K562 (cell line): ENCODE measurements around the gene CYP21A2. TPM values are rescaled to one million over a fixed set of nuclear protein-coding genes. Genes with fewer than 3 reads are reported as not detected.

Experiments used
- ATAC-seq: fragments of 200-7000 bp; cut with Tn5 transposase; 3 replicates; pipeline ENCODE4 v1.9.1; 2020; ENCODE audit warnings: moderate library complexity
- BruUV-seq: library from RNA; stranded (reverse); fragments of 400-500 nt; replicated peaks from 2 replicates; lab custom pipeline; 2021; lab: Mats Ljungman, UMichigan
- CTCF ChIA-PET: fragments of 300-600 bp; formaldehyde crosslinking; extraction: SDS; loops from one replicate; lab custom pipeline; 2021; ENCODE audit warnings: low intra/inter-chr PET ratio; lab: Yijun Ruan, JAX
- POLR2A ChIA-PET: fragments of 300-600, 350-650 bp; sonication (Branson Sonifier 250); formaldehyde crosslinking; extraction: SDS; loops from one replicate; lab custom pipeline; 2021; ENCODE audit warnings: antibody characterized with exemption, inconsistent platforms; lab: Yijun Ruan, JAX
- DNase-seq, 4 experiments: peaks; one replicate each; pipeline versions ENCODE4 v3.0.0 to v3.0.0-alpha.2; 2011 to 2018; ENCODE audit warnings: low spot score in 3 of 4, mixed read lengths in 3 of 4; ENCODE audit errors: extremely low read depth in 1 of 4
- FAIRE-seq: peaks from 2 replicates; lab custom pipeline; 2011; peaks lifted over from hg19 to GRCh38; lab: Jason Lieb, UNC
- H2AFZ ChIP-seq: 2 replicates; pipeline ENCODE4 v1.6.0; 2011; ENCODE audit warnings: low read depth, low read length, control low read depth, inconsistent platforms
- H3K27ac ChIP-seq: fragments of 200-600 bp; 3 replicates; pipeline ENCODE4 v1.8.0; 2011; ENCODE audit warnings: low read depth, mild to moderate bottlenecking, control low read depth, inconsistent platforms, low read length, moderate library complexity, mixed read lengths; ENCODE audit errors: extremely low read depth
- H3K27me3 ChIP-seq, 2 experiments: fragments of 300-600 bp in 1 of 2; 2 replicates in 1 of 2; 3 replicates in 1 of 2; pipeline versions ENCODE4 v1.6.0 to v1.8.0; 2011; ENCODE audit warnings: inconsistent platforms in 2 of 2, low read length in 2 of 2, mild to moderate bottlenecking in 1 of 2, mixed read lengths in 1 of 2, moderate library complexity in 1 of 2; ENCODE audit not compliant: control insufficient read depth in 2 of 2, insufficient read depth in 2 of 2
- H3K36me3 ChIP-seq: fragments of 300-600 bp; 3 replicates; pipeline ENCODE4 v1.8.0; 2011; ENCODE audit warnings: mild to moderate bottlenecking, low read length, inconsistent platforms; ENCODE audit not compliant: control insufficient read depth, insufficient read depth
- H3K4me1 ChIP-seq, 2 experiments: fragments of 200-600 bp in 1 of 2; replicated peaks in 1 of 2; 2 replicates in 1 of 2; 3 replicates in 1 of 2; pipeline versions ENCODE4 v1.5.1 to v1.8.0; 2011; ENCODE audit warnings: inconsistent platforms in 2 of 2, low read length in 2 of 2, mild to moderate bottlenecking in 1 of 2, mixed read lengths in 1 of 2, moderate library complexity in 1 of 2; ENCODE audit not compliant: control insufficient read depth in 2 of 2, insufficient read depth in 2 of 2
- H3K4me2 ChIP-seq: 2 replicates; pipeline ENCODE4 v1.6.1; 2011; ENCODE audit warnings: low read length, control low read depth, inconsistent platforms, mixed read lengths; ENCODE audit not compliant: insufficient read depth
- H3K4me3 ChIP-seq: fragments of 200-600 bp; sonication (generic), shearing (Covaris generic); 2 replicates; pipeline ENCODE4 v1.5.1; 2016; ENCODE audit warnings: control low read depth, inconsistent platforms
- H3K79me2 ChIP-seq: fragments of 200-600 bp; 3 replicates; pipeline ENCODE4 v1.8.0; 2011; ENCODE audit warnings: low read length, inconsistent platforms; ENCODE audit not compliant: control insufficient read depth, insufficient read depth
- H3K9ac ChIP-seq, 2 experiments: 2 replicates each; pipeline versions ENCODE4 v1.6.0 to v1.6.1; 2011; ENCODE audit warnings: low read depth in 2 of 2, low read length in 2 of 2, control low read depth in 1 of 2, inconsistent platforms in 1 of 2, mild to moderate bottlenecking in 1 of 2, mixed read lengths in 1 of 2; ENCODE audit not compliant: insufficient read depth in 1 of 2
- H3K9me1 ChIP-seq: one replicate; pipeline ENCODE4 v1.6.0; 2011; ENCODE audit warnings: inconsistent platforms, mild to moderate bottlenecking, low read length, moderate library complexity; ENCODE audit not compliant: control insufficient read depth, insufficient read depth
- H3K9me3 ChIP-seq: replicated peaks from 2 replicates; pipeline ENCODE4 v1.5.1; 2011; ENCODE audit warnings: low read depth, low read length, inconsistent platforms; ENCODE audit not compliant: control insufficient read depth, insufficient read depth
- H4K20me1 ChIP-seq: replicated peaks from 2 replicates; pipeline ENCODE4 v1.6.1; 2011; ENCODE audit warnings: low read length, inconsistent platforms, mixed read lengths; ENCODE audit not compliant: control insufficient read depth, insufficient read depth
- BRD9 ChIP-seq: fragments of 450-650 bp; IDR thresholded peaks from 2 replicates; pipeline ENCODE4 v1.6.1; 2018; ENCODE audit warnings: low read depth; ENCODE audit not compliant: partially characterized antibody
- EWSR1 ChIP-seq: fragments of 450-650 bp; IDR thresholded peaks from 2 replicates; pipeline ENCODE4 v1.6.1; 2018; ENCODE audit warnings: borderline replicate concordance, mild to moderate bottlenecking, low read depth, moderate library complexity; ENCODE audit not compliant: partially characterized antibody
- HDAC6 ChIP-seq: IDR thresholded peaks from 2 replicates; pipeline ENCODE4 v1.6.1; 2012; ENCODE audit warnings: low read depth, mild to moderate bottlenecking, control low read depth, inconsistent platforms, low read length, moderate library complexity
- LARP7 ChIP-seq: fragments of 450-650 bp; IDR thresholded peaks from 2 replicates; pipeline ENCODE4 v1.6.1; 2016
- LCOR ChIP-seq: sonication (generic); formaldehyde crosslinking; IDR thresholded peaks from 2 replicates; pipeline ENCODE4 v1.8.0; 2022; ENCODE audit warnings: mild to moderate bottlenecking, missing genetic modification reagents
- PHB ChIP-seq: fragments of 250-450 bp; sonication (Bioruptor Pico); IDR thresholded peaks from 2 replicates; pipeline ENCODE4 v1.5.0; 2021
- SMC3 ChIP-seq: conservative IDR thresholded peaks from 2 replicates; pipeline ENCODE4 v1.6.1; 2011; ENCODE audit warnings: low read depth, low read length, improper control_type of control experiment; ENCODE audit not compliant: insufficient read depth
- ZC3H11A ChIP-seq: IDR thresholded peaks from 2 replicates; pipeline ENCODE4 v1.6.1; 2012; ENCODE audit warnings: low read depth, low read length, improper control_type of control experiment
- ZNF232 ChIP-seq: sonication (generic); formaldehyde crosslinking; IDR thresholded peaks from 2 replicates; pipeline ENCODE4 v1.8.0; 2022; ENCODE audit warnings: mild to moderate bottlenecking, missing genetic modification reagents
- ZNF253 ChIP-seq: fragments of 250-450 bp; sonication (Bioruptor Pico); conservative IDR thresholded peaks from 2 replicates; pipeline ENCODE4 v1.6.1; 2021; ENCODE audit warnings: mild to moderate bottlenecking
- ZNF699 ChIP-seq: fragments of 250-450 bp; sonication (Bioruptor Pico); IDR thresholded peaks from 2 replicates; pipeline ENCODE4 v1.8.0; 2021; ENCODE audit warnings: mild to moderate bottlenecking, moderate library complexity; ENCODE audit not compliant: insufficient replicate concordance
- ZNF77 ChIP-seq: fragments of 250-450 bp; sonication (Bioruptor Pico); IDR thresholded peaks from 2 replicates; pipeline ENCODE4 v1.5.0; 2020
- WGBS: fragments of 100-300 bp; shearing (Covaris generic); methylation state at CpG from one replicate; pipeline ENCODE4 v1.1.6; 2016; ENCODE audit warnings: low coverage, mixed read lengths; ENCODE audit not compliant: insufficient coverage; ENCODE audit errors: missing lambda C conversion rate; 5-methylcytosine and 5-hydroxymethylcytosine counted together
- in situ Hi-C: fragments of 300-500 bp; cut with MboI; formaldehyde crosslinking; loops from 4 replicates; pipeline ENCODE4 v1.15.0; 2018; ENCODE audit warnings: inconsistent platforms, mixed read lengths
- intact Hi-C: fragments of 100-400 bp; cut with micrococcal nuclease; formaldehyde crosslinking; loops from 2 replicates; pipeline ENCODE4 v1.14.2; 2022
- polyA plus RNA-seq, 8 experiments: library from polyadenylated mRNA; depleted of rRNA in 4 of 8; stranded (reverse) in 5 of 8; unstranded in 3 of 8; fragments of >200 nt; fragmentation: Nextera tagmentation in 2 of 8; fragmentation: Illumina TruSeq in 1 of 8; extraction: Ambion mirVana in 2 of 8; extraction: Trizol in 1 of 8; gene quantifications; 2 replicates each; pipeline versions ENCODE4 v1.2.1 to v1.2.3, GENCODE V29; 2011 to 2014; ENCODE audit warnings: inconsistent platforms in 1 of 8, missing spikeins in 1 of 8
- total RNA-seq, 7 experiments: library from RNA; depleted of rRNA in 6 of 7; stranded (reverse); fragments of >200 nt in 6 of 7; fragmentation: Illumina TruSeq in 2 of 7; extraction: Trizol in 2 of 7; gene quantifications; 2 replicates each; pipeline versions ENCODE4 v1.2.1 to v1.2.3, GENCODE V29; 2011 to 2021; ENCODE audit warnings: low replicate concordance in 1 of 7
- TF ChIP-seq, protein P1 (sequence below): fragments of 450-650 bp; IDR thresholded peaks from 2 replicates; pipeline ENCODE4 v1.6.1; 2018; ENCODE audit not compliant: partially characterized antibody
- TF ChIP-seq, protein P2 (sequence below): sonication (generic); formaldehyde crosslinking; IDR thresholded peaks from 2 replicates; pipeline ENCODE4 v1.8.1; 2023; ENCODE audit warnings: mild to moderate bottlenecking, missing genetic modification reagents

Gene CYP21A2
- total and polyA plus RNA-seq, 9 of the 15 experiments (the other 6 are each of a cell fraction or from before 2014, with no cell fraction given), result 0.03 to 1.4 (median 0.19) TPM

DNA sequence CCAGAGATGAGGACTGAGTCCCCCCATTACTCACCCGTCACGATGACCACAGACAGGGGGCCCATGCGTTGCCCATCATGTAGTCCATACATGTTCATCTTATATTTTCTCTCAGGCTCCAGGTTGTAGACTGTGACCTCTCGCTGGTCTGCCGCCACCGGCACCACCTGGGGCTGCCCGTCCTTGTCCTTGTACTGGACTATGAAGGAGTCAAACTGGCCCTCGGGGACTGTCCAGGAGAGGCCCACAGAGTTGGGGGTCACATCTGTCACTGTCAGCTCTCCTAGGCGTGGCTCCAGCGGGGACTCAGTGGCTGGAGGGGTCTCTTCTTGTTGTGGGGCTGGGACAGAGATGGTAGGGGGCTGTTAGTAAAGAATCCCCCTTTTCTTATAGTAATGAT lies 35.4 kb downstream of the CYP21A2 start:
- Histone ChIP-seq H3K4me2 (no peak overlapping the region), H3K4me1 (peaks cover 0 to 10% of the 10 kb centered on the region in 2 experiments; a peak in 2 of 5 replicates), H3K27ac (no peak overlapping the region), H2AFZ (no peak overlapping the region), H3K9me1 (no peaks in the 10 kb centered on the region), H3K4me3 (no peak overlapping the region), H3K27me3 (peaks cover 53 to 69% of the 10 kb centered on the region in 2 experiments), H3K36me3 (no peaks in the 10 kb centered on the region), H4K20me1 (no peaks in the 10 kb centered on the region), H3K9ac (no peak overlapping the region), H3K79me2 (no peaks in the 10 kb centered on the region), H3K9me3 (no peaks in the 10 kb centered on the region)
- in situ Hi-C loops, result no loop called here
- CTCF ChIA-PET, result no interaction called here
- POLR2A ChIA-PET, result no interaction called here
- intact Hi-C loops, result no loop called here
- ATAC-seq, result no peak
- FAIRE-seq, result no peak
- no peak for DNase-seq
- BruUV-seq, result no TSS peak
- TF ChIP-seq LARP7, result no peak
- TF ChIP-seq, protein P1, sequence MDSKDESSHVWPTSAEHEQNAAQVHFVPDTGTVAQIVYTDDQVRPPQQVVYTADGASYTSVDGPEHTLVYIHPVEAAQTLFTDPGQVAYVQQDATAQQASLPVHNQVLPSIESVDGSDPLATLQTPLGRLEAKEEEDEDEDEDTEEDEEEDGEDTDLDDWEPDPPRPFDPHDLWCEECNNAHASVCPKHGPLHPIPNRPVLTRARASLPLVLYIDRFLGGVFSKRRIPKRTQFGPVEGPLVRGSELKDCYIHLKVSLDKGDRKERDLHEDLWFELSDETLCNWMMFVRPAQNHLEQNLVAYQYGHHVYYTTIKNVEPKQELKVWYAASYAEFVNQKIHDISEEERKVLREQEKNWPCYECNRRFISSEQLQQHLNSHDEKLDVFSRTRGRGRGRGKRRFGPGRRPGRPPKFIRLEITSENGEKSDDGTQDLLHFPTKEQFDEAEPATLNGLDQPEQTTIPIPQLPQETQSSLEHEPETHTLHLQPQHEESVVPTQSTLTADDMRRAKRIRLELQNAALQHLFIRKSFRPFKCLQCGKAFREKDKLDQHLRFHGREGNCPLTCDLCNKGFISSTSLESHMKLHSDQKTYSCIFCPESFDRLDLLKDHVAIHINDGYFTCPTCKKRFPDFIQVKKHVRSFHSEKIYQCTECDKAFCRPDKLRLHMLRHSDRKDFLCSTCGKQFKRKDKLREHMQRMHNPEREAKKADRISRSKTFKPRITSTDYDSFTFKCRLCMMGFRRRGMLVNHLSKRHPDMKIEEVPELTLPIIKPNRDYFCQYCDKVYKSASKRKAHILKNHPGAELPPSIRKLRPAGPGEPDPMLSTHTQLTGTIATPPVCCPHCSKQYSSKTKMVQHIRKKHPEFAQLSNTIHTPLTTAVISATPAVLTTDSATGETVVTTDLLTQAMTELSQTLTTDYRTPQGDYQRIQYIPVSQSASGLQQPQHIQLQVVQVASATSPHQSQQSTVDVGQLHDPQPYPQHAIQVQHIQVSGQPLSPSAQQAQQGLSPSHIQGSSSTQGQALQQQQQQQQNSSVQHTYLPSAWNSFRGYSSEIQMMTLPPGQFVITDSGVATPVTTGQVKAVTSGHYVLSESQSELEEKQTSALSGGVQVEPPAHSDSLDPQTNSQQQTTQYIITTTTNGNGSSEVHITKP, result no peak
- TF ChIP-seq ZNF253 (CRISPR knock-in tag), result no peak
- TF ChIP-seq ZC3H11A, result no peak
- TF ChIP-seq, protein P2, sequence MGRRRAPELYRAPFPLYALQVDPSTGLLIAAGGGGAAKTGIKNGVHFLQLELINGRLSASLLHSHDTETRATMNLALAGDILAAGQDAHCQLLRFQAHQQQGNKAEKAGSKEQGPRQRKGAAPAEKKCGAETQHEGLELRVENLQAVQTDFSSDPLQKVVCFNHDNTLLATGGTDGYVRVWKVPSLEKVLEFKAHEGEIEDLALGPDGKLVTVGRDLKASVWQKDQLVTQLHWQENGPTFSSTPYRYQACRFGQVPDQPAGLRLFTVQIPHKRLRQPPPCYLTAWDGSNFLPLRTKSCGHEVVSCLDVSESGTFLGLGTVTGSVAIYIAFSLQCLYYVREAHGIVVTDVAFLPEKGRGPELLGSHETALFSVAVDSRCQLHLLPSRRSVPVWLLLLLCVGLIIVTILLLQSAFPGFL, result no peak
- TF ChIP-seq ZNF699 (CRISPR knock-in tag), result no peak
- no peak for TF ChIP-seq EWSR1
- no peak for TF ChIP-seq HDAC6
- no peak for TF ChIP-seq ZNF232
- TF ChIP-seq ZNF77 (CRISPR knock-in tag), result no peak
- TF ChIP-seq LCOR (CRISPR knock-in tag), result no peak
- TF ChIP-seq SMC3, result no peak
- no peak for TF ChIP-seq PHB (CRISPR knock-in tag)
- TF ChIP-seq BRD9, result no peak
- WGBS, result 27% methylated on average over 10 of the region's 10 CpGs
